Kidney (tissue), 14 donors: ENCODE data around the gene GRIA1. TPM values are rescaled to one million over a fixed set of nuclear protein-coding genes. Genes with fewer than 3 reads are reported as not detected.

Experiments
- DNase-seq, 5 donors: peaks; one replicate each; pipeline ENCODE4 v3.0.0-alpha.2; 2013 to 2020
- FAIRE-seq: peaks from 2 replicates; lab custom pipeline; 2012; peaks lifted over from hg19 to GRCh38; lab: Jason Lieb, UNC
- H3K27ac ChIP-seq, 2 donors: one replicate each; pipeline ENCODE4 v1.7.0; 2013; ENCODE audit warnings: low read depth in 2 of 2, low read length in 2 of 2, inconsistent platforms in 1 of 2
- H3K27me3 ChIP-seq: one replicate; pipeline ENCODE4 v1.7.1; 2013; ENCODE audit warnings: low read length, inconsistent platforms; ENCODE audit not compliant: control insufficient read depth, insufficient read depth
- H3K36me3 ChIP-seq, 3 donors: one replicate each; pipeline versions ENCODE4 v1.7.0 to v1.7.1; 2013; ENCODE audit warnings: low read length in 3 of 3, control low read depth in 1 of 3, inconsistent platforms in 1 of 3; ENCODE audit not compliant: insufficient read depth in 3 of 3, control insufficient read depth in 2 of 3
- H3K4me1 ChIP-seq, 3 donors: one replicate each; pipeline versions ENCODE4 v1.7.0 to v1.7.1; 2013; ENCODE audit warnings: low read length in 3 of 3, inconsistent platforms in 1 of 3, low read depth in 1 of 3; ENCODE audit not compliant: control insufficient read depth in 2 of 3, insufficient read depth in 2 of 3
- H3K4me3 ChIP-seq, 3 donors: one replicate each; pipeline versions ENCODE4 v1.7.0 to v1.8.1; 2013; ENCODE audit warnings: low read length in 3 of 3, control low read depth in 1 of 3, inconsistent platforms in 1 of 3
- H3K9ac ChIP-seq, 3 donors: one replicate each; pipeline versions ENCODE4 v1.7.0 to v1.7.1; 2013; ENCODE audit warnings: low read length in 3 of 3, control low read depth in 1 of 3, inconsistent platforms in 1 of 3
- H3K9me3 ChIP-seq, 3 donors: one replicate each; pipeline versions ENCODE4 v1.7.0 to v1.7.1; 2013; ENCODE audit warnings: low read length in 3 of 3, control low read depth in 1 of 3, inconsistent platforms in 1 of 3; ENCODE audit not compliant: control insufficient read depth in 2 of 3, insufficient read depth in 1 of 3
- CTCF ChIP-seq: IDR thresholded peaks from 3 replicates; pipeline ENCODE4 v1.5.1; 2012; ENCODE audit warnings: mild to moderate bottlenecking, moderate library complexity, borderline replicate concordance; ENCODE audit not compliant: insufficient read depth; ENCODE audit errors: extremely low read depth
- intact Hi-C: fragments of 100-400 bp; cut with DNase I; formaldehyde crosslinking; loops from one replicate; pipeline ENCODE4 v1.11.1; 2022
- polyA plus RNA-seq: library from polyadenylated mRNA; stranded (reverse); fragments of 350-450 nt; fragmentation: Illumina TruSeq; extraction: RNeasy Lipid Tissue Mini Kit (QIAGEN cat#74804); gene quantifications from one replicate; pipeline ENCODE4 v1.2.3, GENCODE V29; 2014; ENCODE audit warnings: low read depth, low replicate concordance; ENCODE audit not compliant: insufficient read depth
- total RNA-seq: library from RNA; stranded (reverse); fragmentation: NEBNext Ultra II Directional; extraction: Animal tissue kit (Norgen Biotek cat#: 25700); gene quantifications from one replicate; pipeline ENCODE4 v1.2.1, GENCODE V29; 2021
- donor health status: control.
- donor health status: control.
- donor health status: control.
- donor health status: control.
- donor health status: control.
- donor health status: DM: yes; HTN: yes; CAD: no.
- donor health status: Normal renal cell carcinoma (clear cell type).

The GRIA1 gene
- total and polyA plus RNA-seq, 2 donors from 2014 or later, result 0.50 TPM; not detected in 1

GRCh38 chr5:153699035-153699434 is 208.6 kb downstream of the GRIA1 start:
- no peak for FAIRE-seq
- no peak for TF ChIP-seq CTCF

GRCh38 chr5:153700940-153701339 is 210.5 kb downstream of the GRIA1 start:
- Histone ChIP-seq H3K27me3 (no peaks in the 10 kb centered on the region), H3K9me3 (no peaks in the 10 kb centered on the region), H3K27ac (no peak overlapping the region), H3K9ac (no peak overlapping the region), H3K4me3 (no peak overlapping the region), H3K4me1 (no peaks in the 10 kb centered on the region), H3K36me3 (no peaks in the 10 kb centered on the region)
- FAIRE-seq (no peak), DNase-seq (no peak)
- intact Hi-C loops, result no loop called here
- TF ChIP-seq CTCF, result no peak

More at GRCh38 chr5:153699035-153699434, 208.6 kb downstream of the GRIA1 start:
- H3K9ac ChIP-seq, result no peak overlapping the region
- H3K27me3 ChIP-seq, result no peaks in the 10 kb centered on the region
- no peaks in the 10 kb centered on the region for H3K9me3 ChIP-seq
- no peak overlapping the region for H3K27ac ChIP-seq
- no peak for DNase-seq
- H3K4me3 ChIP-seq, result no peak overlapping the region
- intact Hi-C loops, result no loop called here
- H3K36me3 ChIP-seq, result no peaks in the 10 kb centered on the region
- H3K4me1 ChIP-seq, result no peaks in the 10 kb centered on the region

GRCh38 chr5:153702265-153702664 is 211.8 kb downstream of the GRIA1 start:
- no peak overlapping the region for H3K9ac ChIP-seq
- intact Hi-C loops, result no loop called here
- no peaks in the 10 kb centered on the region for H3K36me3 ChIP-seq
- no peak for TF ChIP-seq CTCF
- H3K4me3 ChIP-seq, result no peak overlapping the region
- no peaks in the 10 kb centered on the region for H3K27me3 ChIP-seq
- DNase-seq, result no peak
- FAIRE-seq, result no peak
- no peaks in the 10 kb centered on the region for H3K9me3 ChIP-seq
- no peak overlapping the region for H3K27ac ChIP-seq
- no peaks in the 10 kb centered on the region for H3K4me1 ChIP-seq

- no peaks in the 10 kb centered on the region for H3K4me1 ChIP-seq
- H3K9ac ChIP-seq, result no peak overlapping the region
- H3K36me3 ChIP-seq, result no peaks in the 10 kb centered on the region
- DNase-seq (no peak), FAIRE-seq (no peak)
- H3K9me3 ChIP-seq, result no peaks in the 10 kb centered on the region
- no peak overlapping the region for H3K27ac ChIP-seq
- H3K4me3 ChIP-seq, result no peak overlapping the region
- intact Hi-C loops, result no loop called here
- no peak for TF ChIP-seq CTCF
- H3K27me3 ChIP-seq, result no peaks in the 10 kb centered on the region
Measured at GRCh38 chr5:153704110-153704509, 213.6 kb downstream of the GRIA1 start.
